IMR-90 (cell line): Measurements from ENCODE around the gene PAK4.

Source experiments
- CHD1 ChIP-seq: IDR thresholded peaks from 2 replicates; pipeline ENCODE4 v1.6.1; 2012; ENCODE audit warnings: low read depth, low read length, improper control_type of control experiment
- MAFK ChIP-seq: IDR thresholded peaks from 2 replicates; pipeline ENCODE4 v1.6.1; 2012; ENCODE audit warnings: low read depth, low read length, improper control_type of control experiment
- MAZ ChIP-seq: IDR thresholded peaks from 2 replicates; pipeline ENCODE4 v1.6.1; 2012; ENCODE audit warnings: low read depth, mild to moderate bottlenecking, low read length, improper control_type of control experiment, moderate library complexity, borderline replicate concordance
- MXI1 ChIP-seq: IDR thresholded peaks from 2 replicates; pipeline ENCODE4 v1.6.1; 2012; ENCODE audit warnings: low read depth, mild to moderate bottlenecking, low read length, moderate library complexity, borderline replicate concordance
- POLR2A ChIP-seq: IDR thresholded peaks from 2 replicates; pipeline ENCODE4 v1.6.1; 2012; ENCODE audit warnings: mild to moderate bottlenecking, low read depth, low read length
- RAD21 ChIP-seq: IDR thresholded peaks from 2 replicates; pipeline ENCODE4 v1.6.1; 2012; ENCODE audit warnings: low read length, improper control_type of control experiment
- SMC3 ChIP-seq: fragments of 150-350 bp; IDR thresholded peaks from 2 replicates; pipeline ENCODE4 v1.6.1; 2016; ENCODE audit warnings: low read depth, mild to moderate bottlenecking, antibody characterized with exemption, low read length, moderate library complexity
- USF2 ChIP-seq: fragments of 150-350 bp; IDR thresholded peaks from 2 replicates; pipeline ENCODE4 v1.6.1; 2017; ENCODE audit warnings: mild to moderate bottlenecking, antibody characterized with exemption, low read length, low read depth
- TF ChIP-seq, protein P1 (sequence below): conservative IDR thresholded peaks from 2 replicates; pipeline ENCODE4 v1.5.1; 2012; ENCODE audit warnings: mild to moderate bottlenecking, low read depth, low read length, improper control_type of control experiment

GRCh38 chr19:39177736-39178135, 52.1 kb downstream of the PAK4 start:
- TF ChIP-seq, protein P1, sequence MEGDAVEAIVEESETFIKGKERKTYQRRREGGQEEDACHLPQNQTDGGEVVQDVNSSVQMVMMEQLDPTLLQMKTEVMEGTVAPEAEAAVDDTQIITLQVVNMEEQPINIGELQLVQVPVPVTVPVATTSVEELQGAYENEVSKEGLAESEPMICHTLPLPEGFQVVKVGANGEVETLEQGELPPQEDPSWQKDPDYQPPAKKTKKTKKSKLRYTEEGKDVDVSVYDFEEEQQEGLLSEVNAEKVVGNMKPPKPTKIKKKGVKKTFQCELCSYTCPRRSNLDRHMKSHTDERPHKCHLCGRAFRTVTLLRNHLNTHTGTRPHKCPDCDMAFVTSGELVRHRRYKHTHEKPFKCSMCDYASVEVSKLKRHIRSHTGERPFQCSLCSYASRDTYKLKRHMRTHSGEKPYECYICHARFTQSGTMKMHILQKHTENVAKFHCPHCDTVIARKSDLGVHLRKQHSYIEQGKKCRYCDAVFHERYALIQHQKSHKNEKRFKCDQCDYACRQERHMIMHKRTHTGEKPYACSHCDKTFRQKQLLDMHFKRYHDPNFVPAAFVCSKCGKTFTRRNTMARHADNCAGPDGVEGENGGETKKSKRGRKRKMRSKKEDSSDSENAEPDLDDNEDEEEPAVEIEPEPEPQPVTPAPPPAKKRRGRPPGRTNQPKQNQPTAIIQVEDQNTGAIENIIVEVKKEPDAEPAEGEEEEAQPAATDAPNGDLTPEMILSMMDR: no peak
- TF ChIP-seq POLR2A: no peak
- TF ChIP-seq MAZ: no peak
- TF ChIP-seq CHD1: no peak
- no peak for TF ChIP-seq SMC3
- TF ChIP-seq RAD21: no peak
- no peak for TF ChIP-seq MXI1
- no peak for TF ChIP-seq USF2
- TF ChIP-seq MAFK: no peak
